ENCODE results near the gene RFX4. TPM values are rescaled to one million over a fixed set of nuclear protein-coding genes. Genes with fewer than 3 reads are reported as not detected.

The RFX4 gene
- total RNA-seq: not detected in 2 replicates

DNA sequence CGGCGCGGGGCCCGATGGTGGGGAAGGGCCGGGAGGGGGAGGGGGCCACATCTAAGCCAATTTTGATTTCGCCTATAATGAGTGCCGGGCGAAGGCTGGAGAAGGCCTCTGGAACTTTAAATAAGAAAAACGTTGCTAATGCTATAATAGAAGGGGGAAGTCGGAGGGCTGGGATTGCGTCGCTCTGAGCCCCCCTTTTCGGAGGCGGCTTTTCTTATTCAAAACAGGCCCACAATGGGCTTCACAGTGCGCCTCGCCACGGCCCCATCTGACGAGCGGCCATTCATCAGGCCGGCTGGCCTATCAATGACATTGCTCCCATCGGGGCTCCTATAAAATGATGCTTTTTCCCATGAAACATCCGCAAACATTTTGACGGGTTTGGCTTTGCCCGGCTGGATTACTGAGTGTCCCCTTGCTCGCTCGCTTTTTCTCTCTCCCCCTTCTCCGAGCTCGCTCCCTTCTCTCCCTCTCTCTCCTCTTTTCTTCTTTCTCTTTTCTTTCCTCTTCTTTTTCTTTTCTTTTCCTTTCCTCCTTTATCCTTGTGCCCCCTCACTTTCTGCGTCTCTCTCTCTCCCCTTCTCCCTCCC is at the start of gene RFX4:
TSS of gene RFX4 (plus strand) at position 364 of the 590 bp plus-strand sequence. CDS start 317 bp downstream, outside the sequence.

DNA sequence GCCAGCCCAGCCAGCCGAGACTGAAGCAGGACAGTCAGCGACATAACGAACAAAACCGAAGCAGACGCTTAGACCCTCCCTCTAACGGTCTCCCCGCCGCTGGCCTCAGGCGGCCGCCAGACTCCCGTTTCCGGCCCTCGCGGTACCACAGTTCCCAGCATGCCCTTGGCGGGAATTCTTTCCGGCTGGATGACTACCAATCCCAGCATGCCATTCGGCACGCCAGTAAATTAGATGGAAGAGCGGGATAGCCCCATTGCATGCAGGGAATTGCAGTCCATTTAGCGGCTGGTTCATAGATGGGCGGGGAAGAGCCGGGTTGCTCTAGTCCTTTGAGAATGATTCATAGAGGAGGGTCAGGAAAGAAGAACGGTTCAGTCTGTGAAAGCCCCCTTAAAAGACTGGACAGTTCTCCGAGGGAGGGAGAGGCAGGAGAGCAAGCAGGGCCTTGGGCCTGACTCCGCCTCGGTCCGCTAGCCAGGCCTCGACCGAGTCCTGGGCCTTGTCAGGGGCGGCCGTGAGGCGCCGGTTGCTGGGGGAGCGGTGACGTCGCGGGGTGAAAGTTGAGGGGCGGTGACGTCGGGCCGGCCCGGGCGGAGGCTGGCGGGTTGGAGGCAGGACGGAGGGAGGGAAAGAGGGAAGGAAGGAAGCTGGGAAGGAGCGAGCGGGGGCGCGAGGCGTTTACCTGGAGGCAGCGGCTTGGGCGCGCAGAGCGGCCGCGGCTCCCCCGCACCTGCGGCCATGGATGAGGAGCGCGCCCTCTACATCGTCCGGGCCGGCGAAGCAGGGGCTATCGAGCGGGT is 191.4 kb downstream of the RFX4 start, which contains the start of gene RIC8B:
TSS of gene RIC8B (plus strand) at position 678 of the 803 bp plus-strand sequence. CDS start at position 742, 64 bp downstream.

Other genes with a start within 250 kb of the RFX4 start
- gene POLR3B, start 225.3 kb upstream of the RFX4 start, total RNA-seq: 13.0 and 17.0 TPM in 2 replicates
- gene RIC8B, start 191.7 kb downstream of the RFX4 start, total RNA-seq: 14.5 and 15.1 TPM in 2 replicates